ENCODE measurements around the gene RFTN1.

The RFTN1 gene

GRCh38 chr3:16286161-16286560 lies 227.3 kb downstream of the RFTN1 start:
- peak; percentile 31 for DNase-seq (ENCODE audit: low read depth)
- no peak overlapping the region for H3K4me3 ChIP-seq (ENCODE audit: low read length)
- TF ChIP-seq CTCF (IDR thresholded peaks at IDR 0.05; ENCODE audit: insufficient read depth, low read depth, low read length, missing control alignments): no peak

GRCh38 chr3:16284633-16285032 lies 228.9 kb downstream of the RFTN1 start:
- TF ChIP-seq CTCF (IDR thresholded peaks at IDR 0.05; ENCODE audit: insufficient read depth, low read depth, low read length, missing control alignments): no peak
- no peak overlapping the region for H3K4me3 ChIP-seq (ENCODE audit: low read length)
- DNase-seq (ENCODE audit: low read depth): no peak

- H3K4me3 ChIP-seq (ENCODE audit: low read length): no peak overlapping the region
- no peak for DNase-seq (ENCODE audit: low read depth)
- TF ChIP-seq CTCF (IDR thresholded peaks at IDR 0.05; ENCODE audit: insufficient read depth, low read depth, low read length, missing control alignments): no peak
Measured at GRCh38 chr3:16280671-16281070, 232.8 kb downstream of the RFTN1 start.

- no peak overlapping the region for H3K4me3 ChIP-seq (ENCODE audit: low read length)
- no peak for TF ChIP-seq CTCF (IDR thresholded peaks at IDR 0.05; ENCODE audit: insufficient read depth, low read depth, low read length, missing control alignments)
- no peak for DNase-seq (ENCODE audit: low read depth)
Measured at GRCh38 chr3:16279010-16279801, 234.3 kb downstream of the RFTN1 start.

- no peak for TF ChIP-seq CTCF (IDR thresholded peaks at IDR 0.05; ENCODE audit: insufficient read depth, low read depth, low read length, missing control alignments)
- no peak for DNase-seq (ENCODE audit: low read depth)
Measured at GRCh38 chr3:16277471-16277870, 236.0 kb downstream of the RFTN1 start.

GRCh38 chr3:16273867-16274266 lies 239.6 kb downstream of the RFTN1 start:
- DNase-seq (ENCODE audit: low read depth): no peak
- TF ChIP-seq CTCF (IDR thresholded peaks at IDR 0.05; ENCODE audit: insufficient read depth, low read depth, low read length, missing control alignments): no peak
- H3K4me3 ChIP-seq (ENCODE audit: low read length): no peak overlapping the region

More at GRCh38 chr3:16277471-16277870, 236.0 kb downstream of the RFTN1 start:
- no peak overlapping the region for H3K4me3 ChIP-seq (ENCODE audit: low read length)

GRCh38 chr3:16272588-16272987 lies 240.9 kb downstream of the RFTN1 start:
- no peak for DNase-seq (ENCODE audit: low read depth)
- no peak overlapping the region for H3K4me3 ChIP-seq (ENCODE audit: low read length)
- TF ChIP-seq CTCF (IDR thresholded peaks at IDR 0.05; ENCODE audit: insufficient read depth, low read depth, low read length, missing control alignments): no peak

Data from epithelial cell of esophagus (primary cell).